HCT116 (cell line): ENCODE results near the gene ZNF544. TPM values are rescaled to one million over a fixed set of nuclear protein-coding genes. Genes with fewer than 3 reads are reported as not detected.

ENCODE experiments used
- ATAC-seq: fragments of 200-7000 bp; cut with Tn5 transposase; 2 replicates; pipeline ENCODE4 v1.9.1; 2020; ENCODE audit warnings: mild to moderate bottlenecking, moderate library complexity
- BruUV-seq: library from RNA; stranded (reverse); fragments of 400-500 nt; replicated peaks from 2 replicates; lab custom pipeline; 2021; lab: Mats Ljungman, UMichigan
- CTCF ChIA-PET: fragments of 300-600 bp; sonication (Branson Sonifier 250); formaldehyde crosslinking; loops from one replicate; lab custom pipeline; 2021; ENCODE audit warnings: antibody characterized with exemption; lab: Charles Lee
- POLR2A ChIA-PET: fragments of 300-600, 350-600 bp; sonication (Branson Sonifier 250); formaldehyde crosslinking; loops from one replicate; lab custom pipeline; 2021; ENCODE audit warnings: antibody characterized with exemption; lab: Charles Lee
- RAD21 ChIA-PET, 2 experiments: fragments of 300-600 bp; sonication (Branson Sonifier 250); formaldehyde crosslinking; loops; one replicate each; lab custom pipeline; 2023; ENCODE audit warnings: low total read pairs in 2 of 2; ENCODE audit not compliant: uncharacterized antibody in 2 of 2, unreplicated experiment in 2 of 2, low non-redundant PET in 1 of 2; lab: Charles Lee
- DNase-seq: peaks from one replicate; pipeline ENCODE4 v3.0.0-alpha.2; 2010; ENCODE audit warnings: low read depth, low spot score
- H2AFZ ChIP-seq: fragments of 200-600 bp; shearing (Covaris generic), sonication (generic); 2 replicates; pipeline ENCODE4 v1.6.1; 2017; ENCODE audit warnings: low read depth, mixed run types, mixed read lengths, antibody characterized with exemption, low read length; ENCODE audit not compliant: poor library complexity, severe bottlenecking
- H3K27ac ChIP-seq: 2 replicates; pipeline ENCODE4 v1.5.1; 2012; ENCODE audit warnings: low read depth, low read length
- H3K27me3 ChIP-seq: fragments of 200-600 bp; sonication (generic); 2 replicates; pipeline ENCODE4 v1.6.1; 2016; ENCODE audit warnings: mixed run types, low read length, mixed read lengths; ENCODE audit not compliant: insufficient read depth
- H3K36me3 ChIP-seq, 2 experiments: fragments of 200-500 bp in 1 of 2; fragments of 200-600 bp in 1 of 2; sonication (Bioruptor generic) in 1 of 2; sonication (generic) in 1 of 2; 2 replicates each; pipeline versions ENCODE4 v1.5.1 to v1.6.1; 2014 to 2016; ENCODE audit warnings: low read length in 2 of 2, inconsistent platforms in 1 of 2, mixed read lengths in 1 of 2, mixed run types in 1 of 2; ENCODE audit not compliant: insufficient read depth in 2 of 2, control insufficient read depth in 1 of 2
- H3K4me1 ChIP-seq, 2 experiments: fragments of 200-600 bp in 1 of 2; sonication (generic) in 1 of 2; 2 replicates each; pipeline versions ENCODE4 v1.5.1 to v1.6.1; 2012 to 2017; ENCODE audit warnings: low read length in 2 of 2, inconsistent platforms in 1 of 2, mild to moderate bottlenecking in 1 of 2, mixed read lengths in 1 of 2, mixed run types in 1 of 2, moderate library complexity in 1 of 2; ENCODE audit not compliant: insufficient read depth in 2 of 2, control insufficient read depth in 1 of 2
- H3K4me2 ChIP-seq: fragments of 200-600 bp; sonication (generic); 2 replicates; pipeline ENCODE4 v1.6.1; 2017; ENCODE audit warnings: mixed run types, low read length, mixed read lengths
- H3K4me3 ChIP-seq, 2 experiments: fragments of 200-600 bp in 1 of 2; sonication (generic) in 1 of 2; replicated peaks in 1 of 2; 2 replicates each; pipeline ENCODE4 v1.5.1; 2011 to 2016; ENCODE audit warnings: low read length in 2 of 2, control low read depth in 1 of 2, low read depth in 1 of 2, mild to moderate bottlenecking in 1 of 2, mixed read lengths in 1 of 2, mixed run types in 1 of 2
- H3K79me2 ChIP-seq: fragments of 200-600 bp; sonication (generic); 2 replicates; pipeline ENCODE4 v1.6.1; 2017; ENCODE audit warnings: mild to moderate bottlenecking, mixed run types, low read length, moderate library complexity, mixed read lengths; ENCODE audit not compliant: insufficient read depth
- H3K9ac ChIP-seq: fragments of 200-600 bp; sonication (generic); 2 replicates; pipeline ENCODE4 v1.6.1; 2016; ENCODE audit warnings: low read length, mixed read lengths
- H3K9me2 ChIP-seq: fragments of 200-600 bp; sonication (generic), shearing (Covaris generic); 2 replicates; pipeline ENCODE4 v1.6.1; 2017; ENCODE audit warnings: mixed run types, mild to moderate bottlenecking, moderate library complexity; ENCODE audit not compliant: insufficient read depth
- H3K9me3 ChIP-seq, 2 experiments: fragments of 200-500 bp in 1 of 2; fragments of 200-600 bp in 1 of 2; sonication (Bioruptor generic) in 1 of 2; sonication (generic) in 1 of 2; 2 replicates each; pipeline ENCODE4 v1.6.1; 2014 to 2017; ENCODE audit warnings: low read length in 2 of 2, mixed read lengths in 2 of 2, inconsistent platforms in 1 of 2, low read depth in 1 of 2, mild to moderate bottlenecking in 1 of 2, mixed run types in 1 of 2, moderate library complexity in 1 of 2; ENCODE audit not compliant: control insufficient read depth in 1 of 2, insufficient read depth in 1 of 2
- H4K20me1 ChIP-seq: fragments of 200-600 bp; sonication (generic), shearing (Covaris generic); 2 replicates; pipeline ENCODE4 v1.6.1; 2017; ENCODE audit warnings: mixed run types, mild to moderate bottlenecking, moderate library complexity; ENCODE audit not compliant: insufficient read depth
- SIN3A ChIP-seq: IDR thresholded peaks from 2 replicates; pipeline ENCODE4 v1.6.1; 2012; ENCODE audit warnings: low read depth
- ZFX ChIP-seq: fragments of 450-650 bp; IDR thresholded peaks from 2 replicates; pipeline ENCODE4 v1.6.1; 2017
- intact Hi-C: fragments of 100-400 bp; cut with micrococcal nuclease; formaldehyde crosslinking; loops from 2 replicates; pipeline ENCODE4 v1.10.0; 2022
- total RNA-seq: library from RNA; stranded (reverse); gene quantifications from one replicate; pipeline ENCODE4 v1.2.1, GENCODE V29; 2021; ENCODE audit not compliant: unreplicated experiment

The ZNF544 gene
- total RNA-seq, 1 experiment from 2014 or later, result 46.3 TPM

GRCh38 chr19:58311345-58311865 is 82.7 kb downstream of the ZNF544 start:
- ChIA-PET RAD21 (no interaction called here), CTCF (no interaction called here)
- Histone ChIP-seq H4K20me1 (no peaks in the 10 kb centered on the region), H3K9ac (no peak overlapping the region), H3K27ac (no peak overlapping the region), H2AFZ (no peak overlapping the region), H3K4me2 (no peak overlapping the region), H3K27me3 (no peaks in the 10 kb centered on the region), H3K79me2 (peaks cover 36% of the 10 kb centered on the region), H3K4me1 (no peaks in the 10 kb centered on the region; a peak in 1 of 4 replicates), H3K4me3 (no peak overlapping the region), H3K9me3 (peaks cover 5 to 17% of the 10 kb centered on the region in 2 experiments; a peak in 1 of 4 replicates)
- DNase-seq, result no peak
- intact Hi-C loops, result no loop called here
- ATAC-seq, result no peak
- no peak for TF ChIP-seq SIN3A
- no peak for TF ChIP-seq ZFX
- TF ChIP-seq, all 23 proteins: peak for 0
- Histone ChIP-seq H3K36me3 (peaks cover 43 to 72% of the 10 kb centered on the region in 2 experiments), H3K9me2 (no peaks in the 10 kb centered on the region)
- no TSS peak for BruUV-seq
- POLR2A ChIA-PET, result no interaction called here

Other genes starting within 250 kb of the ZNF544 start
- 0.05 TPM for gene ZNF606, start 226.1 kb upstream of the ZNF544 start, total RNA-seq
- gene ZSCAN1, start 194.9 kb upstream of the ZNF544 start, total RNA-seq, result not detected
- gene ZNF135, start 169.6 kb upstream of the ZNF544 start, total RNA-seq, result not detected
- 0.12 TPM for gene ZSCAN18, start 130.7 kb upstream of the ZNF544 start, total RNA-seq
- gene ZNF329, start 78.1 kb upstream of the ZNF544 start, total RNA-seq, result 1.7 TPM
- 7.8 TPM for gene ZNF274, start 45.9 kb upstream of the ZNF544 start, total RNA-seq
- 6.4 TPM for gene ZNF8, start 50.0 kb downstream of the ZNF544 start, total RNA-seq
- gene ERVK3-1, start 76.5 kb downstream of the ZNF544 start, total RNA-seq, result 28.1 TPM
- gene ZSCAN22, start 98.1 kb downstream of the ZNF544 start, total RNA-seq, result 4.6 TPM
- 1.2 TPM for gene A1BG, start 124.6 kb downstream of the ZNF544 start, total RNA-seq
- gene ZNF497, start 133.8 kb downstream of the ZNF544 start, total RNA-seq, result 5.1 TPM
- 3.2 TPM for gene ZNF837, start 152.1 kb downstream of the ZNF544 start, total RNA-seq
- 1,982 TPM for gene RPS5, start 158.4 kb downstream of the ZNF544 start, total RNA-seq
- 1.2 TPM for gene RNF225, start 166.7 kb downstream of the ZNF544 start, total RNA-seq
- gene ZNF584, start 179.7 kb downstream of the ZNF544 start, total RNA-seq, result 25.8 TPM
- gene ZNF132, start 211.2 kb downstream of the ZNF544 start, total RNA-seq, result not detected
- 9.4 TPM for gene ZNF324B, start 222.7 kb downstream of the ZNF544 start, total RNA-seq
- 11.3 TPM for gene ZNF324, start 238.2 kb downstream of the ZNF544 start, total RNA-seq
- gene ZNF446, start 247.4 kb downstream of the ZNF544 start, total RNA-seq, result 6.5 TPM